GM21423 (cell line): ENCODE data around the gene SEMA6C.
A peak's percentile ranks its signal among the peaks of the same experiment; 100 is the strongest.
"Not testable (repeated sequence)": the region's sequence is repeated elsewhere in the genome, so short reads cannot be mapped to it uniquely, and the experiment has no call there.

ENCODE experiments used
- ATAC-seq: cut with Tn5 transposase; IDR thresholded peaks from one replicate; pipeline ENCODE4 v1.9.1; 2021; ENCODE audit warnings: mild to moderate bottlenecking, moderate library complexity; ENCODE audit not compliant: unreplicated experiment

Gene SEMA6C

DNA sequence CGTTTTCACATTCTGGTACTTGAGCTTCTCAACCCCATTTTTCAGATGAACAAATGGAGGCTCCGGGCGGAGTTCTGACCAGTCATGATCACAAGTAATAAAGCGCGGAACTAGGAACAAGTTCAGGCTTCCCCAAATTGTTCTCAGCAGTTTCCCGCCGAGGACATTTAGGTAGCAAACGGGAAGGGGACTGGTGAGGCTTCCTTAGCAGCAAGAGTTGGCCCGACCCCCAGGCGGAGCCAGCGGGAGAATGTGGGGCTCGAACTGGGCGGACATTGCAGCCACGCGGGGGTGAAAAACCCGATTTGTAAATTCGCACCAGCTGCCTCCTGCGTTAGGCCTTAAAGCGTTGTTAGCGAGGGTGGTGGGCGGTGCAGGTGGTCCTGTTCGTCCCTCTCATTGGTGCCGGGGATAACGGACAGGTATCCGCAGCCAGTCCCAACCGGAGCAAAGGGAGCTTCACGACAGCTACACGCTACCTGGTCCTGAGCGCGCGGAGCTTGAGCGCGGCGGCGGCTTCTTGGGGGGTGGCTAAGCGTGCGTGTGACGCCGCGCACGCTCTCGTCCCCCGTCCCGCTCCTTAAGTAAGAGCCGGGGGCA, 15.3 kb downstream of the SEMA6C start:
- peak; percentile 81 for ATAC-seq

DNA sequence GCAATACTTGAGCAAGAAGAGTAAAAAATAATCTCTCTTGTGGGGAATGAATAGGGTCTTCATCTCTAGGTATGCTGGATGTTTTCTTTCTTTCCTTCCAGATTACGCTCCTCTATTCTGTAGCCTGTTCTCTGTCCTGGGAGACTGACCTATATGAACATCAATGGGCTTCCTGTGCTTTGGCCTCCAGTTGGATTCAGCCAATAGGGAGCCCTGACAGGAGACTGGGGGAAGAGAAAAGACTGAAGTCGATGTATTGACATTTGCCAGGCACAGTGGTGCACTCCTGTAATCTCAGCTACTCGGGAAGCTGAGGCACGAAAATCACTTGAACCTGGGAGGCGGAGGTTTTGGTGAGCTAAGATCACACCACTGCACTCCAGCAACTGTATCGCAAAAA, 17.6 kb downstream of the SEMA6C start:
- ATAC-seq, result no peak

DNA sequence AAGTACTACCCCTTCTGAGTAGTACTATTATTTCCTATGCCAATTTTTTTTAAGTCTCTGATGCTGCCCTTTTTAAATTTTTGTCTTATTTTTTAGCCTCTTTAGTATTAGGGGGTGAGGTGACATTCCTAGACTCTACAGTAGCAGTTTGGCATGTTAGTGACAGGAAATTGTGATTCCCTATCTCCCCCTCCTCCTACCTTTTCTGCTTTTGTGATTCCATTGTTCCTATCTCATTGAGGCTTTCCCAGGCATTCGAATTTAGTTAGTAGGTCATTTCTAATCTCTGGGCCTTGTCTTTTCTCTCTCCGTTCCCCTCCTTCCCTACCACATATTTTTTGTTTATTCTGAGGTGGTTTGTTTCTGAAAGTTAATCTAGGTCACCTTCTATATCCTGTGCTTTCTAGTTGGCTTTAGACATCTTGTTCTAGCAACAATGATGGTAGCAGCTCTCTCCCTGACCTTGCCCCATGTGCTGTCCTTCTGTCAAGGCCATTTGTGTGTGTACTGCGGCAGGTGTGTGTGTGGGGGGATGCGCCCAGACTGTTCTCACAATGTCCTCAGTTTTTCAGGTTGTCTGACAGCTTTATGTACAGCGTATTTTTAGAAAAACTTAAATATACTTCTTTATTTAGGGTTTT, 21.5 kb downstream of the SEMA6C start:
- no peak for ATAC-seq

DNA sequence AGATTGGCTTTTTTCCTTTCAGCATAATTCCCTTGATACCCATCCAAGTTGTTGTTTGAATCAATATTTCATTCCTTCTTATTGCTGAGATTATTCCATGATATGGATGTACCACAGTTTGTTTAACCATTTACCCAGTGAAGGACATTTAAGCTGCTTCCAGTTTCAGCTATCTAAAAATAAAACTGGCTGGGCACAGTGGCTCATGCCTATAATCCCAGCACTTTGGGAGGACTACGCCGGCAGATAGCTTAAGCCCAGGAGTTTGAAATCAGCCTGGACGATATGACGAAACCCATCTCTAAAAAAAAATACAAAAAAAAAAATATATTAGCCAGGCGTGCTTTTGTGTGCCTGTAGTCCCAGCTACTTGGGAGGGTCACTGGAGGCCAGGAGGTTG, 32.6 kb downstream of the SEMA6C start:
- no peak for ATAC-seq

DNA sequence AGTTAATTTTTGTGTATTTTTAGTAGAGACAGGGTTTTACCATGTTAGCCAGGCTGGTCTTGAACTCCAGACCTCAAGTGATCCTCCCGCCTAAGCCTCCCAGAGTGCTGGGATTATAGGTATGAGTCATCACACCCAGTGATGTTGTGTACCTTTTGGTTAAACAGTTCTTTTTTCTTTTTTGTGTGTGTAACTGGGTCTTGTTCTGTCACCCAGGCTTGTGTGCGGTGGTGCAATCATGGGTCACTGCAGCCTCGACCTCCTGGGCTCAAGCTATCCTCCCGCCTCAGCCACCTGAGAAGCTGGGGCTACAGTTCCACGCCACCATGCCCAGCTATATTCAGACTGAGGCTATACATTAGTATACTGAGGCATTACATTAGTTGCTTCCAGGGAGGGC, 38.1 kb downstream of the SEMA6C start:
- no peak for ATAC-seq

GRCh38 chr1:151106894-151107293, 39.5 kb downstream of the SEMA6C start:
- no peak for ATAC-seq

GRCh38 chr1:151104630-151105029, 41.8 kb downstream of the SEMA6C start:
- ATAC-seq, result no peak

GRCh38 chr1:151098126-151098525, 48.3 kb downstream of the SEMA6C start:
- ATAC-seq, result no peak

GRCh38 chr1:151097426-151097825, 49.0 kb downstream of the SEMA6C start:
- not testable (repeated sequence) for ATAC-seq

DNA sequence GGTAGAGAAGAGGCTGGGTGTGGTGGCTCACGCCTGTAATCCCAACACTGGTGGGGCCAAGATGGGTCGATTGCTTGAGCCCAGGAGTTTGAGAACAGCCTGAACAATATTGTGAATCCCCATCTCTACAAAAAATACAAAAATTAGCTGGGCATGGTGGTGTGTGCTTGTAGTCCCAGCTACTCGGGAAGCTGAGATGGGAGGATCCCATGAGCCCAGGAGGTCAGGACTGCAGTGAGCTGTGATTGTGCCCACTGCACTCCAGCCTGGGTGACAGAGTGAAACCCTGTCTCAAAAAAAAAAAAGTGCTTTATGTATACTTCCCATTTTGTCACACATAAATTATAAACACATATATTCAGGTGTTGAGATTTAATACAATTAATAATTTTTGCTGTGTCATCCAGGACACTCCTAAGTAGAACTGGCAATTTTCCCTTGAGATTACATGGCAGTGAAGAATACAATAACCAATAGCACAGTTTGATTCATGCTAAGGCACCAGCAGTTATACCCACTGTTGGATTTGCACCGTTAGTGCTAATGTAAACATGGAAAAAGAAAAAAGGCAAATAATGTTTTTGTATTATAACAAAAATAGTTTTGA, 60.4 kb downstream of the SEMA6C start:
- ATAC-seq, result no peak
